ENCODE results near the gene OR10H3.

- no peak for TF ChIP-seq CTCF (IDR thresholded peaks at IDR 0.05)
- no peak for TF ChIP-seq POLR2A (IDR thresholded peaks at IDR 0.05)
- TF ChIP-seq EP300 (IDR thresholded peaks at IDR 0.05; ENCODE audit: low read depth): no peak
- no peak for TF ChIP-seq POLR2AphosphoS5 (IDR thresholded peaks at IDR 0.05)
These were observed 44.4 kb downstream of the OR10H3 start for GRCh38 chr19:15782211-15782610.
